ENCODE measurements around the gene BTBD19. TPM values are rescaled to one million over a fixed set of nuclear protein-coding genes. Genes with fewer than 3 reads are reported as not detected.

The BTBD19 gene
- total and polyA plus RNA-seq, 2 donors (not counting 1 experiment from before 2014, with no cell fraction given) = 5.0 to 8.7 TPM

- Histone ChIP-seq H3K79me2 (ENCODE audit: control insufficient read depth, insufficient read depth, low read length) (no peaks in the 10 kb centered on the region), H3K36me3 (ENCODE audit: control insufficient read depth, insufficient read depth, low read length) (peaks cover 1% of the 10 kb centered on the region), H3K9me3 (ENCODE audit: control insufficient read depth, insufficient read depth, low read depth, low read length) (no peaks in the 10 kb centered on the region), H3K4me3 (replicated peaks in 1 of 4; ENCODE audit: control extremely low read depth in 1 of 4, insufficient read depth in 1 of 4, low read depth in 3 of 4, low read length in 4 of 4) (peak overlapping the region; percentile 30 to 66 (median 58)), H3K4me1 (ENCODE audit: control insufficient read depth, extremely low read depth, insufficient read depth, low read length) (peaks cover 7% of the 10 kb centered on the region), H3K27me3 (ENCODE audit: control insufficient read depth, insufficient read depth, low read length) (no peaks in the 10 kb centered on the region), H3K4me2 (ENCODE audit: extremely low read depth, insufficient read depth, low read length) (peak overlapping the region; percentile 99), H4K20me1 (ENCODE audit: control insufficient read depth, extremely low read depth, insufficient read depth, low read length) (no peaks in the 10 kb centered on the region), H3K9ac (ENCODE audit: insufficient read depth, low read length) (peak overlapping the region; percentile 97), H2AFZ (ENCODE audit: low read length) (peak overlapping the region; percentile 99), H3K27ac (ENCODE audit: insufficient read depth, low read length) (peak overlapping the region; percentile 100)
- peak; percentile 96 to 97 for DNase-seq (ENCODE audit: low read depth in 2 of 2)
- TF ChIP-seq CTCF (conservative IDR thresholded peaks at IDR 0.05 in 1 of 2, IDR thresholded peaks at IDR 0.05 in 1 of 2; ENCODE audit: low read depth in 1 of 2, low read length in 2 of 2) (no peak), EZH2 (IDR thresholded peaks at IDR 0.05; ENCODE audit: low read length, missing control alignments) (no peak)
Observed at GRCh38 chr1:44819608-44820327, 11.4 kb downstream of the BTBD19 start.

DNA sequence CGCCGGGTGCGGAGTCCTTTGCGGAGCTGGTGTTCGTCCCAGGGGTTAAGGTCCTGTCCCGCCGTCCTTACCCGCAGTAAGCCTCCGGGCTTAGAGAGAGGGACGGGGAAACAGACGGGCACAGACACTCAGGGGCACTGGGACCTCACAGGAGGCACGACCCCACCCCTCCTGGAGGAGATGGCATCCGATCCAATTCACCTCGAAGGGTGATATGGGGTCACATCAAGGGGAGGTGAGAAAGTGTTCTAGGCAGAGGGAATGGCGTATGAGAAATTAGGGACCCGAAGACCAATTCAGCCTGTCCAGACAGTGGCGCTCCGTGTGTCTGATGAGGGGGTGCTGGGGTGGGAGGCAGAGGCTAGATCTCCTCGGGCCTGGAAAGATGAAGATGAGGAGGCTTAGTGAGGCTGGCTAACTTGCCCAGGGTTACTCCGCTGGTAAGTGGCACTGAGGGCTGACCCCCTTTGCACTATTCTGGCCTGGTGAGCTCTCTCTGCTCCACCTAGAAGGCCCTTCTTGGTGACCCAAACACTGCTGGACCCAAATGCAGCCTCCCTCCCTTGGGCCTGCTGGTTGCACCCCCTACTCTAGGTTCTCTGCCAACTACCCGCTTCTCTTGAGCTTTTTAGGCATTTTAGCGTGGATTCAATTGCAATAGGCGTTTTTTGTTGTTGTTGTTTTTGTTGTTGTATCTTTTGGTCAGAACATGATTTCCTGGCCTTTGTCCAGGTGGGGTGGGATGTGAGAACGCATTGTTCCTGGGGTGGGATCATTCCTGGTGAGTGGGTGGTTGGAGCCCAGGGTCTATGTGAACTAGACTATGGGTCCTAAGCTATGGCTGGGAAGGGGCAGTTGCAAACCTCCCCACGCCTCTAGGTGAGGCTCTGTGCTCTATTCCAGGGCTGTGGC is 12.3 kb downstream of the BTBD19 start:
- H3K36me3 ChIP-seq (ENCODE audit: control insufficient read depth, insufficient read depth, low read length) = no peaks in the 10 kb centered on the region

More for the DNA sequence above, 12.3 kb downstream of the BTBD19 start:
- H2AFZ ChIP-seq (ENCODE audit: low read length) = peak overlapping the region; percentile 99
- H3K4me2 ChIP-seq (ENCODE audit: extremely low read depth, insufficient read depth, low read length) = peak overlapping the region; percentile 99
- TF ChIP-seq EZH2 (IDR thresholded peaks at IDR 0.05; ENCODE audit: low read length, missing control alignments) = no peak
- TF ChIP-seq CTCF (conservative IDR thresholded peaks at IDR 0.05 in 1 of 2, IDR thresholded peaks at IDR 0.05 in 1 of 2; ENCODE audit: low read depth in 1 of 2, low read length in 2 of 2) = no peak
- peak overlapping the region; percentile 30 to 63 (median 58) for H3K4me3 ChIP-seq (replicated peaks in 1 of 4; ENCODE audit: control extremely low read depth in 1 of 4, insufficient read depth in 1 of 4, low read depth in 3 of 4, low read length in 4 of 4)
- H4K20me1 ChIP-seq (ENCODE audit: control insufficient read depth, extremely low read depth, insufficient read depth, low read length) = no peaks in the 10 kb centered on the region
- peaks cover 3% of the 10 kb centered on the region for H3K4me1 ChIP-seq (ENCODE audit: control insufficient read depth, extremely low read depth, insufficient read depth, low read length)
- H3K79me2 ChIP-seq (ENCODE audit: control insufficient read depth, insufficient read depth, low read length) = no peaks in the 10 kb centered on the region
- no peaks in the 10 kb centered on the region for H3K9me3 ChIP-seq (ENCODE audit: control insufficient read depth, insufficient read depth, low read depth, low read length)
- no peaks in the 10 kb centered on the region for H3K27me3 ChIP-seq (ENCODE audit: control insufficient read depth, insufficient read depth, low read length)
- no peak for DNase-seq (ENCODE audit: low read depth in 2 of 2)
- peak overlapping the region; percentile 100 for H3K27ac ChIP-seq (ENCODE audit: insufficient read depth, low read length)
- H3K9ac ChIP-seq (ENCODE audit: insufficient read depth, low read length) = peak overlapping the region; percentile 97

Measured in fibroblast of lung (primary cell).